PC-3 (cell line): ENCODE data around the gene UBE3C. TPM values are rescaled to one million over a fixed set of nuclear protein-coding genes. Genes with fewer than 3 reads are reported as not detected.
"Not testable (repeated sequence)": the region's sequence is repeated elsewhere in the genome, so short reads cannot be mapped to it uniquely, and the experiment has no call there.

Source experiments
- ATAC-seq: fragments of 200-7000 bp; cut with Tn5 transposase; 2 replicates; pipeline ENCODE4 v1.9.1; 2020; ENCODE audit warnings: mild to moderate bottlenecking, moderate library complexity
- BruUV-seq: library from RNA; stranded (reverse); fragments of 400-500 nt; replicated peaks from 2 replicates; lab custom pipeline; 2021; lab: Mats Ljungman, UMichigan
- CTCF ChIA-PET: fragments of 300-600 bp; sonication (Branson Sonifier 250); formaldehyde crosslinking; loops from one replicate; lab custom pipeline; 2022; ENCODE audit warnings: antibody characterized with exemption; lab: Charles Lee
- POLR2A ChIA-PET: fragments of 300-600 bp; sonication (Branson Sonifier 250); formaldehyde crosslinking; loops from one replicate; lab custom pipeline; 2022; ENCODE audit warnings: antibody characterized with exemption; ENCODE audit not compliant: unreplicated experiment; lab: Charles Lee
- DNase-seq: peaks from one replicate; pipeline ENCODE4 v3.0.0-alpha.2; 2015
- H2AFZ ChIP-seq: fragments of 300-600 bp; sonication (generic); 2 replicates; pipeline ENCODE4 v1.6.0; 2016; ENCODE audit warnings: antibody characterized with exemption, low read length
- H3F3A ChIP-seq: fragments of 300-600 bp; sonication (generic); one replicate; pipeline ENCODE4 v1.6.0; 2017; ENCODE audit warnings: antibody characterized with exemption, low read length, control low read depth, mild to moderate bottlenecking; ENCODE audit not compliant: unreplicated experiment
- H3K27ac ChIP-seq: fragments of 300-600 bp; sonication (generic); 2 replicates; pipeline ENCODE4 v1.5.1; 2016; ENCODE audit warnings: mild to moderate bottlenecking, low read length
- H3K27me3 ChIP-seq: fragments of 300-600 bp; sonication (generic); 2 replicates; pipeline ENCODE4 v1.6.1; 2016; ENCODE audit warnings: low read length, mixed read lengths
- H3K36me3 ChIP-seq: fragments of 300-600 bp; sonication (generic); 2 replicates; pipeline ENCODE4 v1.6.1; 2016; ENCODE audit warnings: low read depth, mixed run types, low read length, mixed read lengths
- H3K4me1 ChIP-seq: fragments of 300-600 bp; sonication (generic); 2 replicates; pipeline ENCODE4 v1.5.1; 2016; ENCODE audit warnings: low read length; ENCODE audit not compliant: insufficient read depth
- H3K4me2 ChIP-seq: fragments of 300-600 bp; sonication (generic); 2 replicates; pipeline ENCODE4 v1.6.0; 2016; ENCODE audit warnings: low read length
- H3K4me3 ChIP-seq: fragments of 300-600 bp; sonication (generic); 2 replicates; pipeline ENCODE4 v1.5.1; 2016; ENCODE audit warnings: mild to moderate bottlenecking, low read length, mixed read lengths
- H3K79me2 ChIP-seq: fragments of 300-600 bp; sonication (generic); 2 replicates; pipeline ENCODE4 v1.6.1; 2017; ENCODE audit warnings: low read length, mixed read lengths
- H3K9ac ChIP-seq: fragments of 300-600 bp; sonication (generic); 2 replicates; pipeline ENCODE4 v1.6.0; 2016; ENCODE audit warnings: mild to moderate bottlenecking, low read length
- H3K9me2 ChIP-seq: fragments of 300-600 bp; sonication (generic); replicated peaks from 2 replicates; pipeline ENCODE4 v1.6.1; 2016; ENCODE audit warnings: mixed run types, low read length, mixed read lengths
- H3K9me3 ChIP-seq: fragments of 300-600 bp; sonication (generic); 2 replicates; pipeline ENCODE4 v1.6.1; 2016; ENCODE audit warnings: low read length, mixed read lengths
- H4K20me1 ChIP-seq: fragments of 300-600 bp; sonication (generic); 2 replicates; pipeline ENCODE4 v1.6.1; 2016; ENCODE audit warnings: low read length, mixed read lengths
- CTCF ChIP-seq: fragments of 300-600 bp; sonication (generic); conservative IDR thresholded peaks from 2 replicates; pipeline ENCODE4 v1.5.1; 2017; ENCODE audit warnings: antibody characterized with exemption, low read depth, mild to moderate bottlenecking, low read length
- EZH2 ChIP-seq: fragments of 300-600 bp; sonication (generic); IDR thresholded peaks from one replicate; pipeline ENCODE4 v1.6.1; 2017; ENCODE audit warnings: antibody characterized with exemption, mild to moderate bottlenecking, low read length; ENCODE audit not compliant: unreplicated experiment
- EZH2phosphoT487 ChIP-seq: fragments of 300-600 bp; sonication (generic); IDR thresholded peaks from 2 replicates; pipeline ENCODE4 v1.6.1; 2018; ENCODE audit warnings: mild to moderate bottlenecking, antibody characterized with exemption, low read length, borderline replicate concordance
- intact Hi-C: fragments of 100-400 bp; cut with micrococcal nuclease; formaldehyde crosslinking; loops from 2 replicates; pipeline ENCODE4 v1.9.0; 2023
- total RNA-seq: library from RNA; depleted of rRNA; stranded (reverse); fragments of >200 nt; gene quantifications from 2 replicates; pipeline ENCODE4 v1.2.3, GENCODE V29; 2014

Gene UBE3C
- total RNA-seq, 1 experiment from 2014 or later: 86.6 TPM

GRCh38 chr7:157246052-157246451 lies 107.3 kb downstream of the UBE3C start:
- H3K9me3 ChIP-seq: no peaks in the 10 kb centered on the region
- no peaks in the 10 kb centered on the region for H4K20me1 ChIP-seq
- peaks cover 14% of the 10 kb centered on the region for H3K36me3 ChIP-seq
- BruUV-seq: no TSS peak
- H3K4me1 ChIP-seq: no peaks in the 10 kb centered on the region
- H3K9me2 ChIP-seq: no peaks in the 10 kb centered on the region
- H3K27me3 ChIP-seq: no peaks in the 10 kb centered on the region
- H3F3A ChIP-seq: no peaks in the 10 kb centered on the region
- TF ChIP-seq CTCF (no peak), EZH2phosphoT487 (no peak), EZH2 (no peak)
- H3K9ac ChIP-seq: no peak overlapping the region
- no peak overlapping the region for H3K4me3 ChIP-seq
- ChIA-PET CTCF (no interaction called here), POLR2A (no interaction called here)
- no peak overlapping the region for H3K27ac ChIP-seq
- intact Hi-C loops: no loop called here
- no peaks in the 10 kb centered on the region for H3K79me2 ChIP-seq
- DNase-seq: no peak
- no peak overlapping the region for H2AFZ ChIP-seq
- ATAC-seq: no peak
- no peak overlapping the region for H3K4me2 ChIP-seq

GRCh38 chr7:157248659-157249058 lies 109.9 kb downstream of the UBE3C start:
- no peak for DNase-seq
- no peak for ATAC-seq
- Histone ChIP-seq H3F3A (no peaks in the 10 kb centered on the region), H3K4me2 (no peak overlapping the region), H3K79me2 (peaks cover 3% of the 10 kb centered on the region; the same call in 1 of the 2 replicates), H3K27me3 (no peaks in the 10 kb centered on the region), H2AFZ (no peak overlapping the region), H3K4me1 (no peaks in the 10 kb centered on the region), H3K36me3 (peaks cover 30% of the 10 kb centered on the region), H3K27ac (no peak overlapping the region), H3K4me3 (no peak overlapping the region), H3K9me2 (no peaks in the 10 kb centered on the region), H3K9me3 (no peaks in the 10 kb centered on the region), H3K9ac (no peak overlapping the region), H4K20me1 (no peaks in the 10 kb centered on the region)
- ChIA-PET CTCF (interaction anchor here (0.6 kb wide), 1 partner anchor 25 kb away, joined by 3 read pairs; no protein-coding TSS in a partner anchor), POLR2A (no interaction called here)
- intact Hi-C loops: no loop called here
- no peak for TF ChIP-seq CTCF
- no peak for TF ChIP-seq EZH2phosphoT487
- no peak for TF ChIP-seq EZH2
- no TSS peak for BruUV-seq

DNA sequence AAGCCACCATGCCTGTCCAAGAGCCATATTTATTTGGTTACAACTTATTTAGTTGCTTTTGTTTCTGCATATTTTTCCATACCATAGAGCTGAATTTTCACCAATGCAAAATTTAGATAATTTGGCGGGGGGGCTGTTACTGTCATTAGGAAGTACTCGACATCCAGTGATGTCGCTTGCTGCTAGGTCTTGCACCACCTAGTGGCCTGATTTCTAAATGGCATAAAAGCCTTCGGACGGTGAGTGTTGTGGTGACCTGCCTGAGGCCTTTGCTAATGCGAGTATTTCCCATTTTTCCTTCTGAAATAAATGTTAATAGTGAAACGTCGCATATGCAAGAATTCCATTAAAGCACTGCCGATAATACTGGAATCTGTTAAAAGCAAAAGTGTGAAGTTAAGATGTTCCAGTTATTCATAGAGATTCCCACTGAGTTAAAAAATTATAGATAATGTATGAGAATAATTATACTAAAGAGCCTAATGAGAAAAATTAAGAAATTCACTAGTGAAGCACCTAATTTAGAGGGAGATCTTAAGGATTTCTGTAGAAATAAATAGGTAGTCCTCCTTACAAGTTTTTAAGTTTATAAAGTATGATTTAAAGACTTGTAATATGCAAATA lies 112.0 kb downstream of the UBE3C start:
- Histone ChIP-seq H3K9me2 (no peaks in the 10 kb centered on the region), H3K36me3 (peaks cover 37% of the 10 kb centered on the region), H3F3A (no peaks in the 10 kb centered on the region), H3K4me3 (no peak overlapping the region), H3K4me1 (no peaks in the 10 kb centered on the region), H3K9ac (no peak overlapping the region), H2AFZ (no peak overlapping the region), H3K9me3 (no peaks in the 10 kb centered on the region), H3K4me2 (no peak overlapping the region), H3K79me2 (peaks cover 3% of the 10 kb centered on the region; the same call in 1 of the 2 replicates), H4K20me1 (no peaks in the 10 kb centered on the region), H3K27me3 (no peaks in the 10 kb centered on the region), H3K27ac (no peak overlapping the region)
- BruUV-seq: no TSS peak
- TF ChIP-seq EZH2: no peak
- TF ChIP-seq CTCF: peak; percentile 83
- POLR2A ChIA-PET: interaction anchor here (0.5 to 0.7 kb wide), 2 partner anchors 60 to 138 kb away, joined by 3 read pairs; no protein-coding TSS in a partner anchor
- ATAC-seq (peak; percentile 82), DNase-seq (peak; percentile 82)
- CTCF ChIA-PET: no interaction called here
- intact Hi-C loops: no loop called here

DNA sequence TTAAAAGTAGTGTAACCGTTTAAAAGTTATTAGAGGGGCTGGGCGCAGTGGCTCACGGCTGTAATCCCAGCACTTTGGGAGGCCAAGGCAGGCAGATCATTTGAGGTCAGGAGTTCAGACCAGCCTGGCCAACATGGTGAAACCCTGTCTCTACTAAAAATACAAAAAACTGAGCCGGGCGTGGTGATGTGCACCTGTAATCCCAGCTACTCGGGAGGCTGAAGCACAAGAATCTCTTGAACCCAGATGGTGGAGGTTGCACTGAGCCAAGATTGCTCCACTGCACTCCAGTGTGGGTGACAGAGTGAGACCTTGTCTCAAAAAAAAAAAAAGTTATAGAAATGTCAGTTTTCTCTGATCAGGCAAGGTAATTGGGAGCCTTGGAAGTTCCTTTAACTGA lies 113.1 kb downstream of the UBE3C start:
- POLR2A ChIA-PET, H3K27me3 ChIP-seq, H3K4me2 ChIP-seq, H3K9me3 ChIP-seq, H3K9ac ChIP-seq, H3K27ac ChIP-seq, CTCF ChIA-PET, ATAC-seq, DNase-seq, H3K4me1 ChIP-seq, H3F3A ChIP-seq, BruUV-seq, intact Hi-C loops, H3K4me3 ChIP-seq, H3K79me2 ChIP-seq, H2AFZ ChIP-seq, H3K9me2 ChIP-seq, H4K20me1 ChIP-seq: not testable (repeated sequence)
- peaks cover 44% of the 10 kb centered on the region for H3K36me3 ChIP-seq
